ENCODE results near the gene SNN.

DNA sequence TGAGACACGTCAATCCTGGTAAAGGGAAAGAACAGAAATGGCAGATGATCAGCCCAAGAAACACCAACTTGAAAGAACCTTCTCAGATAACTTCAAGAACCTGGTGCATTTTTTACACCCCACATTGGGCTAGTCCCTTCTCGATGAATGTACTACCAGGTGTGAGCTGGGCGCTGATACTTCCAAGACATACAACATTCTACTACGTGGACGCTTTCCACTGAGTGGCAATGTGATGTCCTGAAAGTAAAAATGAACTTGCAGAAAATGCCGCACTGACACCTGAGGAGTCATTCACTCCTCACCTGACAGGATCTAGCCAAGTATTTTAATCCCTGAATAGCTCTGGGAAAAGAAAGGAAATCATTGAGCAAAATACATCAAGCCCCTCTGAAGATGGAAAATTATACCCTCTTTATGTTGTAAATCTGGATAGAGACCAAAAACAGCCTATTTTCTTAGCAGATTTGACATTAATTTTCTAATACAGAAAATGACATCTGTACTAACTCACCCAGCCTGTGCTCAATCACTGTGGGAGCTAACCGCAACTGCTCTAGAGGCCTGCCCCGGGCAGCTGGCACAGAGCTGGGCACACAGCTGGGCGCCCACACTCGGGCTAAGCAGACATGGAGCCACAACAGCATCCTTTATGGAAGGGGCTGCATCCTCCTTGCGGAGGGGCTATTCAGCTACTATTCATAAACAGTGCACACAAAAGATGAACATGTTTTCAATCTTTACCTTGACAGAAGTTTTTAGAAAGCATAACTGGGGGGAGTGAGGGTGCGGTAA is 16.2 kb downstream of the SNN start:
- TF ChIP-seq POLR2A (IDR thresholded peaks at IDR 0.05; ENCODE audit: low read depth, low read length) (no peak), POLR2AphosphoS5 (IDR thresholded peaks at IDR 0.05; ENCODE audit: low read depth, low read length) (no peak), TAF1 (IDR thresholded peaks at IDR 0.05; ENCODE audit: borderline replicate concordance, low read depth, low read length) (no peak)

Data from GM12892 (cell line).